ENCODE measurements around the gene AQP3. TPM values are rescaled to one million over a fixed set of nuclear protein-coding genes. Genes with fewer than 3 reads are reported as not detected.
A peak's percentile ranks its signal among the peaks of the same experiment; 100 is the strongest.

Gene AQP3
- polyA plus RNA-seq, 1 donor (not counting 4 experiments of a cell fraction or from before 2014, with no cell fraction given) = 239 TPM

DNA sequence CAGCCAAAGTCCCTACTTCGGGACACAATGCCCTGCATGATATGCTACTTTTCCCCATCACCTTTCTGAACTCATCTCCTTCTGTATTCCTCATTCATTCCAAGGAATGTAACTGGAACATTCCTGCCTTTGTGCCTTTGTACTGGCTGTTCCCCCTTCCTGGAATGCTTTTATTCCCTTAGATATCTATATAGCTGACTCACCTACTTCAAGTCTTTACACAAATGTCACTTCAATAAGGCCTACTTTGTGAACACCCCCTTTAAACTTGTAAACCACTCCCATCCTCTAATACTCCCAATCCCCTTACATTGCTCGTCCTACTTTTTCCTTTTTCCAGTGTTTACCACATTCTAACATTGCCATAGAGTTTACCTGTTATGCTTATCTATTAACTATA, 24.0 kb upstream of the AQP3 start:
- H3K9ac ChIP-seq (ENCODE audit: control insufficient read depth, extremely low read depth, insufficient read depth, low read length) = no peak overlapping the region
- peaks cover 38 to 44% of the 10 kb centered on the region in 2 experiments for H3K36me3 ChIP-seq (ENCODE audit: control insufficient read depth in 2 of 2, extremely low read depth in 1 of 2, insufficient read depth in 2 of 2, low read length in 2 of 2)

DNA sequence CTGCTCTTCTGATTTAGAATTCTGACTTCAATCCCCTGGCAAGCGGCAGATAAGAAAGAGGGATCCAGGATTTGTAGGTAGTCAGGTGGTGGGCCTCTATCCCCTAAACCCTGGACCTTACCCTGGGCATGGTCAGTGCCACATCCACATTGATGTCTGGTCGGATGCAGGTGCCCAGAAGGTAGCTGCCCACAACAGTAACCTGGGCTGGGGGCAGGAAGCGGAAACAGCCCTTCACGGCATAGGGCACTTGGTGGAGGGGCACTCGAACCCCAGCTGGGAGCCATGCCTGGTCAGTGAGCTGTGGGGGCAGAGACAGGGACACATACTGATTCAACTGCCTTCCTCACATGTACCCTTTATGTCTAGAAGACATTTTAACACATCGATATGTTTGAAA, 22.5 kb upstream of the AQP3 start:
- Histone ChIP-seq H3K4me1 (ENCODE audit: control insufficient read depth, extremely low read depth, insufficient read depth, low read length) (peaks cover 34% of the 10 kb centered on the region), H3K79me2 (ENCODE audit: control insufficient read depth, insufficient read depth, low read length) (peaks cover 54% of the 10 kb centered on the region), H3K27ac (ENCODE audit: control insufficient read depth, insufficient read depth, low read length) (no peak overlapping the region), H3K4me3 (ENCODE audit: control insufficient read depth in 2 of 3, extremely low read depth in 1 of 3, insufficient read depth in 2 of 3, low read depth in 1 of 3, low read length in 3 of 3) (no peak overlapping the region), H3K9me1 (ENCODE audit: control insufficient read depth, extremely low read depth, insufficient read depth, low read length) (no peaks in the 10 kb centered on the region), H3K27me3 (ENCODE audit: control insufficient read depth, extremely low read depth, insufficient read depth, low read length) (no peaks in the 10 kb centered on the region), H2AFZ (ENCODE audit: control insufficient read depth, low read length) (no peak overlapping the region), H3K9me3 (ENCODE audit: control insufficient read depth, low read depth, low read length) (no peaks in the 10 kb centered on the region), H3K4me2 (ENCODE audit: control insufficient read depth, extremely low read depth, insufficient read depth, low read depth, low read length) (no peak overlapping the region), H3K9ac (ENCODE audit: control insufficient read depth, extremely low read depth, insufficient read depth, low read length) (no peak overlapping the region), H3K36me3 (ENCODE audit: control insufficient read depth in 2 of 2, extremely low read depth in 1 of 2, insufficient read depth in 2 of 2, low read length in 2 of 2) (peaks cover 49 to 56% of the 10 kb centered on the region in 2 experiments), H4K20me1 (ENCODE audit: control insufficient read depth, extremely low read depth, insufficient read depth, low read length) (no peaks in the 10 kb centered on the region)
- FAIRE-seq = no peak
- DNase-seq (ENCODE audit: low read depth, low spot score) = no peak
- dilution Hi-C loops (cut with MboI; ENCODE audit: extremely low pct_ligation_motif_present, low sequenced_read_pairs) = no loop called here
- TF ChIP-seq, protein P1, sequence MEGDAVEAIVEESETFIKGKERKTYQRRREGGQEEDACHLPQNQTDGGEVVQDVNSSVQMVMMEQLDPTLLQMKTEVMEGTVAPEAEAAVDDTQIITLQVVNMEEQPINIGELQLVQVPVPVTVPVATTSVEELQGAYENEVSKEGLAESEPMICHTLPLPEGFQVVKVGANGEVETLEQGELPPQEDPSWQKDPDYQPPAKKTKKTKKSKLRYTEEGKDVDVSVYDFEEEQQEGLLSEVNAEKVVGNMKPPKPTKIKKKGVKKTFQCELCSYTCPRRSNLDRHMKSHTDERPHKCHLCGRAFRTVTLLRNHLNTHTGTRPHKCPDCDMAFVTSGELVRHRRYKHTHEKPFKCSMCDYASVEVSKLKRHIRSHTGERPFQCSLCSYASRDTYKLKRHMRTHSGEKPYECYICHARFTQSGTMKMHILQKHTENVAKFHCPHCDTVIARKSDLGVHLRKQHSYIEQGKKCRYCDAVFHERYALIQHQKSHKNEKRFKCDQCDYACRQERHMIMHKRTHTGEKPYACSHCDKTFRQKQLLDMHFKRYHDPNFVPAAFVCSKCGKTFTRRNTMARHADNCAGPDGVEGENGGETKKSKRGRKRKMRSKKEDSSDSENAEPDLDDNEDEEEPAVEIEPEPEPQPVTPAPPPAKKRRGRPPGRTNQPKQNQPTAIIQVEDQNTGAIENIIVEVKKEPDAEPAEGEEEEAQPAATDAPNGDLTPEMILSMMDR (optimal IDR thresholded peaks at IDR 0.05 in 1 of 3, IDR thresholded peaks at IDR 0.05 in 1 of 3, conservative IDR thresholded peaks at IDR 0.05 in 1 of 3; ENCODE audit: extremely low read depth in 1 of 3, insufficient read depth in 2 of 3, low read length in 3 of 3) = no peak
- no peak for TF ChIP-seq EZH2 (IDR thresholded peaks at IDR 0.05; ENCODE audit: low read length)

More for the DNA sequence above, 24.0 kb upstream of the AQP3 start:
- Histone ChIP-seq H2AFZ (ENCODE audit: control insufficient read depth, low read length) (no peak overlapping the region), H3K9me1 (ENCODE audit: control insufficient read depth, extremely low read depth, insufficient read depth, low read length) (no peaks in the 10 kb centered on the region), H3K4me1 (ENCODE audit: control insufficient read depth, extremely low read depth, insufficient read depth, low read length) (peaks cover 21% of the 10 kb centered on the region), H4K20me1 (ENCODE audit: control insufficient read depth, extremely low read depth, insufficient read depth, low read length) (no peaks in the 10 kb centered on the region), H3K9me3 (ENCODE audit: control insufficient read depth, low read depth, low read length) (no peaks in the 10 kb centered on the region), H3K27me3 (ENCODE audit: control insufficient read depth, extremely low read depth, insufficient read depth, low read length) (no peaks in the 10 kb centered on the region), H3K79me2 (ENCODE audit: control insufficient read depth, insufficient read depth, low read length) (peaks cover 47% of the 10 kb centered on the region), H3K4me3 (ENCODE audit: control insufficient read depth in 2 of 3, extremely low read depth in 1 of 3, insufficient read depth in 2 of 3, low read depth in 1 of 3, low read length in 3 of 3) (peak overlapping the region in 2 of 3 experiments; percentile 0 to 99), H3K4me2 (ENCODE audit: control insufficient read depth, extremely low read depth, insufficient read depth, low read depth, low read length) (peak overlapping the region; percentile 88), H3K27ac (ENCODE audit: control insufficient read depth, insufficient read depth, low read length) (no peak overlapping the region)
- peak; percentile 41 for FAIRE-seq
- no peak for TF ChIP-seq EZH2 (IDR thresholded peaks at IDR 0.05; ENCODE audit: low read length)
- TF ChIP-seq, protein P1 (optimal IDR thresholded peaks at IDR 0.05 in 1 of 3, IDR thresholded peaks at IDR 0.05 in 1 of 3, conservative IDR thresholded peaks at IDR 0.05 in 1 of 3; ENCODE audit: extremely low read depth in 1 of 3, insufficient read depth in 2 of 3, low read length in 3 of 3) = no peak
- DNase-seq (ENCODE audit: low read depth, low spot score) = no peak
- dilution Hi-C loops (cut with MboI; ENCODE audit: extremely low pct_ligation_motif_present, low sequenced_read_pairs) = no loop called here

All from keratinocyte (primary cell).